ENCODE measurements around the gene NIBAN1. TPM values are rescaled to one million over a fixed set of nuclear protein-coding genes. Genes with fewer than 3 reads are reported as not detected.

The NIBAN1 gene
- total RNA-seq, 1 experiment from 2014 or later: 19.5 TPM

- intact Hi-C loops (cut with micrococcal nuclease; ENCODE audit: unreplicated experiment): loop anchor here (2.0 kb wide), 1 partner anchor 219 kb away; the partner anchor contains the start of gene EDEM3
- CTCF ChIA-PET: interaction anchor here (0.6 to 2.4 kb wide), 3 partner anchors 72 to 385 kb away, joined by 3 to 13 read pairs (median 5); partner anchors contain the start of gene RNF2
- peak overlapping the region; percentile 96 for H3K27ac Mint-ChIP-seq (ENCODE audit: unreplicated experiment)
- no TSS peak for BruUV-seq (replicated peaks)
- H3K4me3 Mint-ChIP-seq (ENCODE audit: low read depth, unreplicated experiment): peak overlapping the region; percentile 88
- no peaks in the 10 kb centered on the region for H3K9me3 Mint-ChIP-seq (ENCODE audit: low read depth, unreplicated experiment)
- no peaks in the 10 kb centered on the region for H3K27me3 Mint-ChIP-seq (ENCODE audit: unreplicated experiment)
- peaks cover 24% of the 10 kb centered on the region for H3K36me3 Mint-ChIP-seq (ENCODE audit: insufficient read depth, unreplicated experiment)
- TF ChIP-seq, protein P1, sequence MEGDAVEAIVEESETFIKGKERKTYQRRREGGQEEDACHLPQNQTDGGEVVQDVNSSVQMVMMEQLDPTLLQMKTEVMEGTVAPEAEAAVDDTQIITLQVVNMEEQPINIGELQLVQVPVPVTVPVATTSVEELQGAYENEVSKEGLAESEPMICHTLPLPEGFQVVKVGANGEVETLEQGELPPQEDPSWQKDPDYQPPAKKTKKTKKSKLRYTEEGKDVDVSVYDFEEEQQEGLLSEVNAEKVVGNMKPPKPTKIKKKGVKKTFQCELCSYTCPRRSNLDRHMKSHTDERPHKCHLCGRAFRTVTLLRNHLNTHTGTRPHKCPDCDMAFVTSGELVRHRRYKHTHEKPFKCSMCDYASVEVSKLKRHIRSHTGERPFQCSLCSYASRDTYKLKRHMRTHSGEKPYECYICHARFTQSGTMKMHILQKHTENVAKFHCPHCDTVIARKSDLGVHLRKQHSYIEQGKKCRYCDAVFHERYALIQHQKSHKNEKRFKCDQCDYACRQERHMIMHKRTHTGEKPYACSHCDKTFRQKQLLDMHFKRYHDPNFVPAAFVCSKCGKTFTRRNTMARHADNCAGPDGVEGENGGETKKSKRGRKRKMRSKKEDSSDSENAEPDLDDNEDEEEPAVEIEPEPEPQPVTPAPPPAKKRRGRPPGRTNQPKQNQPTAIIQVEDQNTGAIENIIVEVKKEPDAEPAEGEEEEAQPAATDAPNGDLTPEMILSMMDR (IDR thresholded peaks at IDR 0.05; ENCODE audit: unreplicated experiment): no peak
- H3K4me1 Mint-ChIP-seq (ENCODE audit: low read depth, unreplicated experiment): peaks cover 18% of the 10 kb centered on the region
- peak; percentile 53 for DNase-seq
These were observed 844 bp downstream of the NIBAN1 start for GRCh38 chr1:184973272-184974055.

DNA sequence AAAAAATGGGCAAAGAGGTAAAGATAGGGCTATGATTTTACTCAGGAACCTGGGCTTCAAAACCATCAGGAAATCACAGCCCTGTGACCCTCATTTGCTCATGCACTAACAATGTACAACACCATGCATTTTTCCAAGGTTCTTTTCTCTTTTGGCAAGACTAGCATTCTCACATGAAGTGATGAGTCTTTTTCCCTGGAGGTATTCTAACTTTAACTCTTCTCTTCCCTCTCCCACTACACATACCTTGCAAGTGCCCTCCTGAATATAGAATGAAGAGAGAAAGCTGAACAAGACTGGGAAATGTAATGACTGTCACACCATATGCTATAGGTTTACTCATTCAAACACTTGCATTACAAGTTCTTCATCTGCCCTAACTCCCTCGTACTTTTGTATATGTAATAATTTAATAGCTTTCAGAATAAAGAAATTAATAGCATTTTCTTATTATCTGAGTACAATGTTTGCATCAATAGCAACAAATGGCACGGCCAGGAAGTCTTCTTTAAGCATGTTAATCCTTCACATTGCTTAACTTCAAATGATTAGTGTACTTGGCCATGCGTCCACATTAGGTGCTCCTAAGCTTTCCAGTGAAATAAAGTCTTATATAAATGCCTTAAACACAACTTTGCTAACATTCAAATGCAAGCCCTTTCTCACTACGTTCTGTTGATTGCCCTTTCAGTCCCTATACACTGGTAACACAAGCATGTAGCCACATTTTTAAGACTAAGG, 1.8 kb downstream of the NIBAN1 start:
- BruUV-seq (replicated peaks): TSS peak; percentile 61
- H3K4me1 Mint-ChIP-seq (ENCODE audit: low read depth, unreplicated experiment): peaks cover 18% of the 10 kb centered on the region
- peak overlapping the region; percentile 96 for H3K27ac Mint-ChIP-seq (ENCODE audit: unreplicated experiment)
- CTCF ChIA-PET: interaction anchor here (0.6 kb wide), 1 partner anchor 384 kb away, joined by 5 read pairs; no protein-coding TSS in a partner anchor
- peak overlapping the region; percentile 88 for H3K4me3 Mint-ChIP-seq (ENCODE audit: low read depth, unreplicated experiment)
- no peaks in the 10 kb centered on the region for H3K9me3 Mint-ChIP-seq (ENCODE audit: low read depth, unreplicated experiment)
- intact Hi-C loops (cut with micrococcal nuclease; ENCODE audit: unreplicated experiment): no loop called here
- TF ChIP-seq, protein P1 (IDR thresholded peaks at IDR 0.05; ENCODE audit: unreplicated experiment): no peak
- no peaks in the 10 kb centered on the region for H3K27me3 Mint-ChIP-seq (ENCODE audit: unreplicated experiment)
- no peak for DNase-seq
- peaks cover 24% of the 10 kb centered on the region for H3K36me3 Mint-ChIP-seq (ENCODE audit: insufficient read depth, unreplicated experiment)

- TF ChIP-seq, protein P1 (IDR thresholded peaks at IDR 0.05; ENCODE audit: unreplicated experiment): no peak
- Mint-ChIP-seq H3K4me1 (ENCODE audit: low read depth, unreplicated experiment) (peaks cover 26% of the 10 kb centered on the region), H3K4me3 (ENCODE audit: low read depth, unreplicated experiment) (peak overlapping the region; percentile 88), H3K27me3 (ENCODE audit: unreplicated experiment) (no peaks in the 10 kb centered on the region), H3K36me3 (ENCODE audit: insufficient read depth, unreplicated experiment) (peaks cover 24% of the 10 kb centered on the region), H3K9me3 (ENCODE audit: low read depth, unreplicated experiment) (no peaks in the 10 kb centered on the region), H3K27ac (ENCODE audit: unreplicated experiment) (no peak overlapping the region)
- CTCF ChIA-PET: no interaction called here
- intact Hi-C loops (cut with micrococcal nuclease; ENCODE audit: unreplicated experiment): no loop called here
- no TSS peak for BruUV-seq (replicated peaks)
- no peak for DNase-seq
These were observed 2.6 kb downstream of the NIBAN1 start for GRCh38 chr1:184971522-184972265.

DNA sequence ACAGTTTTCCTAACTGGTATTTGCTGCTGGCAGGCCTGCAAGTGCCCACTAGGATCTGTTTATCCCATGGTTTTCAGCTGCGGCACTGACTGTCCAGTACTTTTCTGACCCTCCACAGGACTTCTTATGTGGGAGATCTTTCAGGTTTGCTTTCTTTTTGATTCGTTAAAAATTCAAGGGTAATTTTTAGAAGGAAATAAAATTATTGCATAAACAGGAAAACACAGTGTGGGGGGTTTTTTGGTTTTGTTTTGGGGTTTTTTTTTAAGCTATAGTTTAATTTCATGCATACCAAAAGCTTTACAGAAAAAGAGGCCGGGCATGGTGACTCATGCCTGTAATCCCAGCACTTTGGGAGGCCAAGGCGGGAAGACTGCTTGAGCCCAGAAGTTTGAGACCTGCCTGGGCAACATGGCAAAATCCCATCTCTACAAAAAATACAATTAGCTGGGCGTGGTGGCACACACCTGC, 3.6 kb downstream of the NIBAN1 start:
- H3K4me3 Mint-ChIP-seq (ENCODE audit: low read depth, unreplicated experiment): no peak overlapping the region
- no peaks in the 10 kb centered on the region for H3K9me3 Mint-ChIP-seq (ENCODE audit: low read depth, unreplicated experiment)
- DNase-seq: no peak
- TF ChIP-seq, protein P1 (IDR thresholded peaks at IDR 0.05; ENCODE audit: unreplicated experiment): no peak
- no peaks in the 10 kb centered on the region for H3K27me3 Mint-ChIP-seq (ENCODE audit: unreplicated experiment)
- peaks cover 24% of the 10 kb centered on the region for H3K36me3 Mint-ChIP-seq (ENCODE audit: insufficient read depth, unreplicated experiment)
- intact Hi-C loops (cut with micrococcal nuclease; ENCODE audit: unreplicated experiment): no loop called here
- H3K4me1 Mint-ChIP-seq (ENCODE audit: low read depth, unreplicated experiment): peaks cover 22% of the 10 kb centered on the region
- no TSS peak for BruUV-seq (replicated peaks)
- H3K27ac Mint-ChIP-seq (ENCODE audit: unreplicated experiment): no peak overlapping the region
- CTCF ChIA-PET: no interaction called here
